HFFc6 (cell line): Measurements from ENCODE around the gene CTNNA2. TPM values are rescaled to one million over a fixed set of nuclear protein-coding genes. Genes with fewer than 3 reads are reported as not detected.
A peak's percentile ranks its signal among the peaks of the same experiment; 100 is the strongest.

Experiments
- DNase-seq: peaks from one replicate; pipeline ENCODE4 v3.0.0-alpha.2; 2018
- H3K27ac Mint-ChIP-seq: 2 replicates; pipeline ENCODE4 v1.8.0; 2020; ENCODE audit warnings: mild to moderate bottlenecking, mixed read lengths
- H3K27me3 Mint-ChIP-seq: 2 replicates; pipeline ENCODE4 v1.8.0; 2021; ENCODE audit warnings: mild to moderate bottlenecking, moderate library complexity, mixed read lengths; ENCODE audit not compliant: insufficient read depth
- H3K36me3 Mint-ChIP-seq: 2 replicates; pipeline ENCODE4 v1.8.0; 2021; ENCODE audit warnings: low read depth, mixed read lengths
- H3K4me1 Mint-ChIP-seq: 2 replicates; pipeline ENCODE4 v1.8.0; 2020; ENCODE audit warnings: low read depth, mixed read lengths
- H3K4me3 Mint-ChIP-seq: 2 replicates; pipeline ENCODE4 v1.8.0; 2020; ENCODE audit warnings: mild to moderate bottlenecking, moderate library complexity, mixed read lengths
- H3K9me3 Mint-ChIP-seq: 2 replicates; pipeline ENCODE4 v1.8.0; 2020; ENCODE audit warnings: mild to moderate bottlenecking, mixed read lengths
- total RNA-seq, 6 experiments: library from RNA; stranded (reverse); fragmentation: NEBNext Ultra II Directional; extraction: Animal tissue kit (Norgen Biotek cat#: 25700); gene quantifications; 2 replicates in 1 of 6; 3 replicates in 5 of 6; pipeline ENCODE4 v1.2.3, GENCODE V29; 2021
- TF ChIP-seq, protein P1 (sequence below): fragments of 200-600 bp; sonication (generic); IDR thresholded peaks from 2 replicates; pipeline ENCODE4 v1.5.0; 2021; ENCODE audit warnings: antibody characterized with exemption, mild to moderate bottlenecking

Gene CTNNA2
- total RNA-seq, 6 experiments from 2014 or later, result not detected

DNA sequence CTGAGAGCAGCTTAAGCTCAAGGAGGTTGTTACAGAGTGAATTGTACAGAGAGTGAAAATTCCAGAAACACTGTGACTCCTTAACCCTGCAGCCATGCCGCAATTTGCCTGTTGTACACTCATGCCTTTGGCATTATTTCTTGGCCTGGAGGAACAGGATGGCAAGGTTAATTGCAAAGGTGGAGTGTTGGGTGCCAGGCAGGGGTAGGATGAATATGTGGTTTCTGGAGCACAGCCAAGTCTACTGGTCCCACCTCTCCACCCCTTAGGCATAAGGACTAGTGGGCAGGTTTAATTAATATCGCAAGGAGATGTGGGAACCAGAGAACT, 541.5 kb downstream of the CTNNA2 start:
- TF ChIP-seq, protein P1, sequence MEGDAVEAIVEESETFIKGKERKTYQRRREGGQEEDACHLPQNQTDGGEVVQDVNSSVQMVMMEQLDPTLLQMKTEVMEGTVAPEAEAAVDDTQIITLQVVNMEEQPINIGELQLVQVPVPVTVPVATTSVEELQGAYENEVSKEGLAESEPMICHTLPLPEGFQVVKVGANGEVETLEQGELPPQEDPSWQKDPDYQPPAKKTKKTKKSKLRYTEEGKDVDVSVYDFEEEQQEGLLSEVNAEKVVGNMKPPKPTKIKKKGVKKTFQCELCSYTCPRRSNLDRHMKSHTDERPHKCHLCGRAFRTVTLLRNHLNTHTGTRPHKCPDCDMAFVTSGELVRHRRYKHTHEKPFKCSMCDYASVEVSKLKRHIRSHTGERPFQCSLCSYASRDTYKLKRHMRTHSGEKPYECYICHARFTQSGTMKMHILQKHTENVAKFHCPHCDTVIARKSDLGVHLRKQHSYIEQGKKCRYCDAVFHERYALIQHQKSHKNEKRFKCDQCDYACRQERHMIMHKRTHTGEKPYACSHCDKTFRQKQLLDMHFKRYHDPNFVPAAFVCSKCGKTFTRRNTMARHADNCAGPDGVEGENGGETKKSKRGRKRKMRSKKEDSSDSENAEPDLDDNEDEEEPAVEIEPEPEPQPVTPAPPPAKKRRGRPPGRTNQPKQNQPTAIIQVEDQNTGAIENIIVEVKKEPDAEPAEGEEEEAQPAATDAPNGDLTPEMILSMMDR, result no peak
- H3K27me3 Mint-ChIP-seq, result peaks cover under 1% of the 10 kb centered on the region; the same call in 1 of the 2 replicates
- no peaks in the 10 kb centered on the region for H3K36me3 Mint-ChIP-seq
- no peak for DNase-seq
- no peaks in the 10 kb centered on the region for H3K9me3 Mint-ChIP-seq
- peak overlapping the region; percentile 48; the same call in 1 of the 2 replicates for H3K27ac Mint-ChIP-seq
- H3K4me3 Mint-ChIP-seq, result peak overlapping the region; percentile 26; the same call in 1 of the 2 replicates
- H3K4me1 Mint-ChIP-seq, result peaks cover 16% of the 10 kb centered on the region

DNA sequence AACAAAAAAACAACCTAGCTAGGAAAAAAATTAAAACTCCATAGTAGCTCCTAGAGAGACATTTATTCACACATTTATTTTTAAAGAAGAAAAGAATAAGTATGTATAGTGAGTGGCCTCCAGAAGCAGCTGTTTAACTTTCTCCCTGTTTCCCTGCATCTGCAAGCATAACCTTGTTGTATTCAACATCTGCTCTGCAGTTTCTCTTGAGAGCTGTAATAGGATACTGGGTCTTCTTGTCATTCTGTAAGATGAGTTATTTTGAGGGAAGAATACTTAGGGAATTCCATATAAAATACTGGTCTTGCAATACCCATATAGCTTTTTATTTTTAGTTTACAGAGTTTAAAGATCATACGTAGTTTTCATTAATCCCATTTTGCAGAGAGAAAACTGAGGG, 545.1 kb downstream of the CTNNA2 start:
- Mint-ChIP-seq H3K36me3 (no peaks in the 10 kb centered on the region), H3K9me3 (no peaks in the 10 kb centered on the region), H3K27me3 (peaks cover 5% of the 10 kb centered on the region; the same call in 1 of the 2 replicates), H3K27ac (no peak overlapping the region), H3K4me3 (no peak overlapping the region), H3K4me1 (peaks cover 16% of the 10 kb centered on the region)
- no peak for DNase-seq
- TF ChIP-seq, protein P1, result no peak

DNA sequence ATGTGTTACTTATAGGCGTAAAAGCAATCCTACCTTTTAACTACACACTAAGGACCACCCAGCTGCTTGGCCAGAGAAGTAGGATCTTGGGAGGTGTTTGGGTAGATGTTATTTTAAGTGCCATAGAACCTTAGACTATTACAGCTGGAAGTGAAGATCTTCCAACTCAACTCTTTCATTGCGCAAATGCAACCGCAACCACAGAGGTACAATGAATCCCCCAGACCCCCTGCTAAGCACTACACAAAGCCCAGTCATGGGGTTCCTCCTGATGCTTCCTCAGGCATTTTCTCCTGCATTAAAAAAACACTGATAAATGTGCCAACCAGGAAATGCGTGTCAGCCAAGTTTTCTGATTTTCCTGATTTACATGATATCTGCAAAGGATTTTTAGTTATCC, 545.7 kb downstream of the CTNNA2 start:
- TF ChIP-seq, protein P1, result no peak
- H3K9me3 Mint-ChIP-seq, result no peaks in the 10 kb centered on the region
- H3K27me3 Mint-ChIP-seq, result peaks cover 5% of the 10 kb centered on the region; the same call in 1 of the 2 replicates
- H3K4me3 Mint-ChIP-seq, result no peak overlapping the region
- H3K36me3 Mint-ChIP-seq, result no peaks in the 10 kb centered on the region
- H3K27ac Mint-ChIP-seq, result no peak overlapping the region
- peaks cover 12% of the 10 kb centered on the region for H3K4me1 Mint-ChIP-seq
- DNase-seq, result no peak

DNA sequence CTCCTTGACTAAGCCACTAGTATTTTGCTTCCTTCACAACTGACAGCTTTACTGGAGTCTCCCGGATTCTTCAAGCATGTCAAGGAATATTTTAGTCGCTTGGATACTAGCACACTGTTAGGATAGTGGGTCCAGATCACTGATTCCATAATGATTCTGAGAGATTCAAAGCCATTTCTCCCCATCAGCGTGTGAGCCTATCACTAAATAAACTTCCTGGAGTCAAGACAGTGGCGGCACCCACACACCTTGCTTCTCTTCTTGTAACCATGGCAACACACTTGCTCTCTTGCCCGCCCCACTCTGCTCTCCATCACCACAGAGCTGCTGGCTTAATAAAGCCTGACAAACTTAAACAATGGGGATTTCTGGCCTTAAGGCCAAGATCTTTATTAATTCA, 546.6 kb downstream of the CTNNA2 start:
- DNase-seq, result no peak
- Mint-ChIP-seq H3K36me3 (no peaks in the 10 kb centered on the region), H3K4me3 (no peak overlapping the region), H3K27ac (no peak overlapping the region), H3K9me3 (no peaks in the 10 kb centered on the region), H3K4me1 (peaks cover 3% of the 10 kb centered on the region), H3K27me3 (peaks cover 7% of the 10 kb centered on the region; the same call in 1 of the 2 replicates)
- TF ChIP-seq, protein P1, result no peak

DNA sequence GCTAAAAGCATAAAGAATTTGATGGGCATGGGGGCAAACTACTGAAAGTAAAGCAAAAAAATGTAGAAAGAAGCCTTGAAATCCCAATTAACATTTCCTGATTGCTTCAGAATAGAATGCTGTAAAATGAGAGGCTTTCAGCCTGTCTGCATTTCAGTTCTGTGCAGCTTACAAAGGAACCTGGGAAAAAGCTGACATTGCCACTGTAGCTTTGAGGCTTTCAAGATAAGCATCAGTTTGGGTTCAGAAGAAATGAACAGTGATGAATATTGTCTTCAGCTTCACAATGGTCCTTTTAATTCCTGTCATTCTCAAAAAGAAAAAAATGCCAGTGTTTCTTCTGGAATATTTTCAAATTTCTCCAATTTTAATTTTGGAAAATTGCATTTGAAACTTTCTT, 549.0 kb downstream of the CTNNA2 start:
- H3K36me3 Mint-ChIP-seq, result no peaks in the 10 kb centered on the region
- no peak for DNase-seq
- no peaks in the 10 kb centered on the region for H3K4me1 Mint-ChIP-seq
- H3K27me3 Mint-ChIP-seq, result peaks cover 7% of the 10 kb centered on the region; the same call in 1 of the 2 replicates
- no peak overlapping the region for H3K27ac Mint-ChIP-seq
- no peaks in the 10 kb centered on the region for H3K9me3 Mint-ChIP-seq
- TF ChIP-seq, protein P1, result no peak
- no peak overlapping the region for H3K4me3 Mint-ChIP-seq

DNA sequence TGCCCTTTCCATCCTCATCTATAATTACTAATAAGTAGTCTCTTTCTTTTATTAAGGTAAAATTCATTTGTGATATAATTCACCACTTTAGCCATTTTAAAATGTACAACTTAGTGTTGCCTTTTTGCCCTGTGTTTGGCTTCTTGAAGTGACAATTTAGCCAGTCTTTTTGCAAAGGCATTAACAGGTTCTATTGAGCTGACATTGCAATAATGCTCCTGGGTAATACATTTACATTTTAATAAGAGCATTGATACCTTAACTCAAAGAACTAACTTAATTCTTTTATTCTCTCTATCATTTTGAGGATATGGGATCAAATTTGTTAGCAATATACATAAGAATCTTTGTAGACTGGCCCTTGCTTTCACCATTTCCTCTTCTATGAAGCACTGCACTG, 549.4 kb downstream of the CTNNA2 start:
- DNase-seq, result no peak
- Mint-ChIP-seq H3K36me3 (no peaks in the 10 kb centered on the region), H3K4me3 (no peak overlapping the region), H3K27ac (no peak overlapping the region), H3K27me3 (peaks cover 7% of the 10 kb centered on the region; the same call in 1 of the 2 replicates), H3K4me1 (no peaks in the 10 kb centered on the region), H3K9me3 (no peaks in the 10 kb centered on the region)
- TF ChIP-seq, protein P1, result no peak
